CD4-positive, alpha-beta T cell treated with Interleukin-6 at 100 ng/mL for 8 hours (primary cell): Measurements from ENCODE around the gene LZTR1.
"Not testable (repeated sequence)": the region's sequence is repeated elsewhere in the genome, so short reads cannot be mapped to it uniquely, and the experiment has no call there.

ENCODE experiments used
- DNase-seq: peaks from one replicate; pipeline ENCODE4 v3.0.0-alpha.2; 2020; ENCODE audit warnings: mixed read lengths, low spot score

Gene LZTR1

GRCh38 chr22:20996598-20997535 is 14.8 kb downstream of the LZTR1 start:
- no peak for DNase-seq

GRCh38 chr22:20997536-20998257 is 15.6 kb downstream of the LZTR1 start:
- no peak for DNase-seq

- DNase-seq, result no peak
Measured at GRCh38 chr22:20998411-20999336, 16.6 kb downstream of the LZTR1 start.

GRCh38 chr22:20999350-21000206 is 17.5 kb downstream of the LZTR1 start:
- no peak for DNase-seq

GRCh38 chr22:21000207-21000986 is 18.3 kb downstream of the LZTR1 start:
- no peak for DNase-seq

- no peak for DNase-seq
Measured at GRCh38 chr22:21000987-21001600, 19.0 kb downstream of the LZTR1 start.

DNA sequence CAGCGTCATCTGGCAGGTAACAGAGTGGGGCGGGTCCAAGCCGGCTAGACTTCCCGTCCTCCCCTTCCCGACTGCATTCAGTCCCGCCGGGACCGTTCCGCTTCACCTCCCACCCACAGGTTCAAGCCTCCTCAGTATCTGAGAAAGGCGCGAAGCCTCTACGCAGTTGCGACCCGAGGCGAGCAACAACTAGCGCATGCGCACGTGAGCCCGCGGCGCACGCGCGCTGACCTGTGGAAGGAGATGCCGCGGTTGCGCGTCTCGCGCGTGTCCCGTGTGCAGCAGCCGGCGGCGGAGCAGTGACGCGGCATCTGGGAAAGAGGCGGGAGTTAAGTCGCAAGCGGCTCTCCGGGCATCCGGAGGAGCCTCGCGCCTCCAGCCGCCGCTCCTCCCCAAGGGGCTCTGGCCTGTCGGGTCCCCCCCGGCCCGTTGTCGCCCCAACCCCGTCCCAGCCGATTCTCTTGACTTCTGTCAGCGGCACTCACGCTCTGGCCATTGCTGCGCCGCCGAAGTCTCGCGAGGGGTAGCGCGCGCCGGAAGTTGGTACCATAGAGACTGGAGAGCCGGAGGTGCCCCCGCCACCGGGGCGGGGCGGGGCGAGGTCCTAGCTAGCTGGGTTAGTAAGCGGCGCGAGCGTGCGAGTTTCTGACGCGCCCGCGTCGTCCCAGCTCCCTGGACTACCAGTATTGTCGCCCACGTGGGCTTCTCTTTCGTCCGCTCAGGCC is 19.7 kb downstream of the LZTR1 start, which contains the start of gene THAP7:
THAP7 (minus strand) TSS at position 518 of the 725 bp plus-strand sequence; CDS start at position 311, 207 bp downstream.
- DNase-seq, result peak; percentile 95

DNA sequence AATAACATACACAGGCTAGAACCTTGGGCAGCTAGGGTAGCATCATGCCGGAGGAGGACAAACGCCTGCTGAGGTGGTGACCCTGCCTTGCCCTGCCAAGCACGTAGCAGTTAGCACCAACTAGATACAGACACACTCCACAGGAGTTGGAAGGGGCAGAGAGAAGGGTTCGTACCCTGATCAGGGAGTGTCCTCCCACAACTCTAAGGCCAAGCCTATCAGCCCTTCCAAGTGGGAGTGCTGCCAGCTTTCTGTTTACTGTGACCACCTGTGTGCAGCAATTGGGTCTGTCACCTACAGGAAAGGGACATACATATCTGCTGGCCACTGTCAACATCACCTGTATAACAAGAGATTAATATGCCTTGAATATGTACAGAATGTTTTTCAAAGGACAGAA is 21.7 kb downstream of the LZTR1 start:
- DNase-seq, result no peak

- DNase-seq, result not testable (repeated sequence)
Measured at GRCh38 chr22:21009208-21009607, 27.1 kb downstream of the LZTR1 start.

- no peak for DNase-seq
Measured at GRCh38 chr22:21009638-21010425, 27.7 kb downstream of the LZTR1 start.

DNA sequence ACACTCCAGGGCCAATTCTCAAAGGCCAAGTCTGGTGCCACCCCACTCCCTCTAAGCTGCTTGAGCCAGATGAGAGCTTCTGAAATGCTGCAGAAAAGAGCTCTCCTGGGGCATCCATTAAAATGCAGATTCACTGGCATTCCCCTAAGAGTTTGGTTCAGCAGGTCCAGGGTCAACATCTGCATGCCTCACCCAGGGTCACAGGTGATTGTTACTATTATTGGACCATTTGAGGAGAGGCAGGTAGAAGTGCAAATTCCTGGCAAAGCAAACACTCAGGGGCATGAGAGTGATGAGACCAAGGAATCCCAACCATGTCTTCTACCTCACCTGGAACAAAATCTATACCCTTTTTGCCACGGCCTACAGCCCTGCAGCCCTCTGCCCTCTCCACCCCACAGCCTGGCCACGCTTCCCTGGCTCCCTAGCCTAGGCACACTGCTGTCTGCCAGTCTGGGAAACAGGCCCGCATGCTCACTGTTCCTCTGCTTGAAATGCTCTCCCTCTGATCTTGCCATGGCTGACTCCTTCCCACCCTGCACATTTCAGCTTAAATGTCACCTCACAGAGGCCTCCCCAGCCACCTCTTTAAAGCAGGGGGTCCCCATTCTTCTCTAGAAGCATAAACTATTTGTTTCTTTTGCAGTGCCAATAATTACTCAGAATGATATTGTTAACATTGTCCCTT is 28.5 kb downstream of the LZTR1 start:
- DNase-seq, result no peak

DNA sequence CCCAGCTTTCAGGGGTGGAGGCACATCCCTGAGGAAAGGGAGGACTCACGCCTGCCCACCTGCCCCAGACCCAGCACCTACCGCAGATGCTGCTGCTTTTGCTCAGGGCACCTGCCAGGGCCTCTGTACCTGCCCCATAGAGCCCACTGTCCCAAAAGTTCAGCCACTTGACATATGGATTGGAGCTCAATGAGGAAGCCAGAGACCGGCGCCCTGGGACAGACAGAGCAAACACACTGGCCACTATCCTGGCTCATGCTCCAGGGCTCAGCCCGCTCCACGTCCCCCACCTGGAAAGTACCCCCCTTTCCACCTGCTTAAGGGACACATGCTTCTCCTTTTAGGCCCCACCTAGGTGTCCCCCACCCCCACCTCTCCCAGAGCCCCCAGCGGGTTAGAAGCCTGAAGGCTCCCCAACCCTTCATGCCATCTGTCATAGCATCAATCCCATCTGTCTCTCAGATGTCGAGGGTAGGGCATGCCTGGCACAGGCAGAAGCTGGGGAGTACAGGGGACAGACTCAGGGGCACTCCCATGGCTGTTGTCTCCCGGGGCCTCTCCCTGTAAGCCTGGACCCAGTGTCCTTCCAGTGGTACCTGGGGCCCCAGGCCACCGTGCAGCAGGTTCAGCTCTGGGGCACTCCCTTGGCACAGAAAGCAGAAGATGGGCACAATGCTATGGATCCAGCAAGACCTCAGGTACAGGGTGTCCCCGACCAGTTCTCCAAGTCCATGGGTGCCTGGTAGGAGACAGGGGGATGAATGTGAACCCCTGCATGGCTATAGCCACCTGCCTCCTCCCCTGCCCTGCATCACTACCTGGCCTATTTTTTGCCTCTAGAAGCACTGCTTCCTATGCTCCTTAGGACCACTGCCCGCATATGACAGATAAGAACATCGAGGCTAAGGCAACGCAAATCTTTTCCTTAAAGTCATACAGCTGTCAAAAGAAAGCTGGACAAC is 30.6 kb downstream of the LZTR1 start:
- no peak for DNase-seq

- no peak for DNase-seq
Measured at GRCh38 chr22:21013657-21014201, 31.6 kb downstream of the LZTR1 start.

DNA sequence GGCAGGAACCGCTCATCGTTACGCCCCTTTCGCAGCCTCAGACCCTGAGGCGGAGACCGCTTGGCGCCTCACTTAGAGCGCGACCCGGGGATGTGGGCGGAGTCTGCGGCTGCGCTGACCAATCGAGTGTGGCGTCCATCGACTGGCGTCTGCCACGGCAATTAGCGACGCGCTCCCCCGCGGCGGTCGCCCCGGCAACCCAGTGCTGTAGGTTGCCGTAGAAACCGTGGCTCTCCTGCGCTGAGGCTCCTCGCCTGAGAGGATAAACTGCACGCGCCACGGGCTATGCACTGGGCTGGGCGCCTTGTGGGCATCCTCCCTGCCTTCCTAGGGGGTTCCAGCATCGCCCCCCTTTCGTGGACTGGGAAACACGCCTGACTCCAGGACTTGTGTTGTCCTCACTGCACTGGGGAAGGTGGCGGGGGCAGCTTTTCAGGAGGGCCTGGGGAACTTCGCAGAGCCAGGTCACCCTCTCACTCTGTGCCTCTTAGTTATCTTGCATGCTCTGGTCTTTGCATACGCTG is 32.2 kb downstream of the LZTR1 start:
- DNase-seq, result peak; percentile 87

DNA sequence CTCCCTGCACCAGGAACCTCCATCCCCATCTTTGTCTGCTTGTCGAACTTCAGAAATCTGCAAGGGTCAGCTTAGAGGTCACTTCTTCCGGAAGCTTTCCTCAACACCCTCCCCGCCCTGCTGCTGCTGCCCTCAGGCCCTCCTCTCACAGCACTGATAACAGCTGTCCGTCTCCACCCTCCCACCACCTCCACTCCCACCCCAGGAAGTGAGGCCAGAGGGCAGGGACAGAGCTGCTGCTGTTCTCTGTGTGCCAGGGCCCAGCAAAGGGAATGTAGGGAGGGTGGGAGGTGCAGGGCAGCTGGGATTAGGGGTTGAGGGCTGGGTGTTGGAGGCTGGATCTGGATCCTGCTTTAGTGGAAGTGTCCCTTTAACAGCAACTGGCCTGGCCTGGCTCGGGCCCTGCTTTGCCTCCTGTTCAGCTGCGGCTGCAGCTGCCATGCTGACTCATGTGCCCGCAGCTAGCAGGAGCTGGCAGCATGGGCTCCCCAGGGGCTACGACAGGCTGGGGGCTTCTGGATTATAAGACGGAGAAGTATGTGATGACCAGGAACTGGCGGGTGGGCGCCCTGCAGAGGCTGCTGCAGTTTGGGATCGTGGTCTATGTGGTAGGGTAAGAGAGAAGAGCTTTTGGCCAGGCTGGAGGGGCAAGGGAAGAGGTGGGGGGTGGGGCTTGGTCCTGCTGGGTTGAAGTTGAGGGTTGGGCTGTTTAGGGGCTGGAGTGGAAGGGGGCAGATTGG is 32.8 kb downstream of the LZTR1 start, which contains the start of gene P2RX6:
P2RX6 (plus strand) TSS at position 440 of the 740 bp plus-strand sequence; CDS start at position 450, 10 bp downstream.
- no peak for DNase-seq
